Measurements from ENCODE around the gene MLYCD.

GRCh38 chr16:83958846-83959565, 60.1 kb downstream of the MLYCD start:
- TF ChIP-seq GABPA (IDR thresholded peaks at IDR 0.05 in 1 of 2, conservative IDR thresholded peaks at IDR 0.05 in 1 of 2) = no peak
- TF ChIP-seq, protein P1, sequence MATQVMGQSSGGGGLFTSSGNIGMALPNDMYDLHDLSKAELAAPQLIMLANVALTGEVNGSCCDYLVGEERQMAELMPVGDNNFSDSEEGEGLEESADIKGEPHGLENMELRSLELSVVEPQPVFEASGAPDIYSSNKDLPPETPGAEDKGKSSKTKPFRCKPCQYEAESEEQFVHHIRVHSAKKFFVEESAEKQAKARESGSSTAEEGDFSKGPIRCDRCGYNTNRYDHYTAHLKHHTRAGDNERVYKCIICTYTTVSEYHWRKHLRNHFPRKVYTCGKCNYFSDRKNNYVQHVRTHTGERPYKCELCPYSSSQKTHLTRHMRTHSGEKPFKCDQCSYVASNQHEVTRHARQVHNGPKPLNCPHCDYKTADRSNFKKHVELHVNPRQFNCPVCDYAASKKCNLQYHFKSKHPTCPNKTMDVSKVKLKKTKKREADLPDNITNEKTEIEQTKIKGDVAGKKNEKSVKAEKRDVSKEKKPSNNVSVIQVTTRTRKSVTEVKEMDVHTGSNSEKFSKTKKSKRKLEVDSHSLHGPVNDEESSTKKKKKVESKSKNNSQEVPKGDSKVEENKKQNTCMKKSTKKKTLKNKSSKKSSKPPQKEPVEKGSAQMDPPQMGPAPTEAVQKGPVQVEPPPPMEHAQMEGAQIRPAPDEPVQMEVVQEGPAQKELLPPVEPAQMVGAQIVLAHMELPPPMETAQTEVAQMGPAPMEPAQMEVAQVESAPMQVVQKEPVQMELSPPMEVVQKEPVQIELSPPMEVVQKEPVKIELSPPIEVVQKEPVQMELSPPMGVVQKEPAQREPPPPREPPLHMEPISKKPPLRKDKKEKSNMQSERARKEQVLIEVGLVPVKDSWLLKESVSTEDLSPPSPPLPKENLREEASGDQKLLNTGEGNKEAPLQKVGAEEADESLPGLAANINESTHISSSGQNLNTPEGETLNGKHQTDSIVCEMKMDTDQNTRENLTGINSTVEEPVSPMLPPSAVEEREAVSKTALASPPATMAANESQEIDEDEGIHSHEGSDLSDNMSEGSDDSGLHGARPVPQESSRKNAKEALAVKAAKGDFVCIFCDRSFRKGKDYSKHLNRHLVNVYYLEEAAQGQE (IDR thresholded peaks at IDR 0.05) = no peak
- TF ChIP-seq, protein P2, sequence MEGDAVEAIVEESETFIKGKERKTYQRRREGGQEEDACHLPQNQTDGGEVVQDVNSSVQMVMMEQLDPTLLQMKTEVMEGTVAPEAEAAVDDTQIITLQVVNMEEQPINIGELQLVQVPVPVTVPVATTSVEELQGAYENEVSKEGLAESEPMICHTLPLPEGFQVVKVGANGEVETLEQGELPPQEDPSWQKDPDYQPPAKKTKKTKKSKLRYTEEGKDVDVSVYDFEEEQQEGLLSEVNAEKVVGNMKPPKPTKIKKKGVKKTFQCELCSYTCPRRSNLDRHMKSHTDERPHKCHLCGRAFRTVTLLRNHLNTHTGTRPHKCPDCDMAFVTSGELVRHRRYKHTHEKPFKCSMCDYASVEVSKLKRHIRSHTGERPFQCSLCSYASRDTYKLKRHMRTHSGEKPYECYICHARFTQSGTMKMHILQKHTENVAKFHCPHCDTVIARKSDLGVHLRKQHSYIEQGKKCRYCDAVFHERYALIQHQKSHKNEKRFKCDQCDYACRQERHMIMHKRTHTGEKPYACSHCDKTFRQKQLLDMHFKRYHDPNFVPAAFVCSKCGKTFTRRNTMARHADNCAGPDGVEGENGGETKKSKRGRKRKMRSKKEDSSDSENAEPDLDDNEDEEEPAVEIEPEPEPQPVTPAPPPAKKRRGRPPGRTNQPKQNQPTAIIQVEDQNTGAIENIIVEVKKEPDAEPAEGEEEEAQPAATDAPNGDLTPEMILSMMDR (IDR thresholded peaks at IDR 0.05; ENCODE audit: low read depth, low read length, missing input control) = no peak

Data from liver (tissue), 3 donors.